ENCODE results near the gene HEBP1. TPM values are rescaled to one million over a fixed set of nuclear protein-coding genes. Genes with fewer than 3 reads are reported as not detected.
A peak's percentile ranks its signal among the peaks of the same experiment; 100 is the strongest.

The HEBP1 gene
- total RNA-seq (10 to 100 TPM; 79.5 to 81.1 TPM), polyA plus RNA-seq (ENCODE audit: insufficient read length in 6 of 6) (10 to 100 TPM; 58.9 to 75.8 (median 64.6) TPM)
- long read RNA-seq, donor 1, transcript HEBP1-201 (4 exons, 1,173 nt): major isoform, 35 of 39 reads
- long read RNA-seq, donor 1, partial matches to known transcripts: 0 of 39 reads
- long read RNA-seq, donor 1, other reads (novel, unspliced or antisense): 0 of 39 reads
- long read RNA-seq, donor 2, transcript HEBP1-201 (4 exons, 1,173 nt): major isoform, 45 of 51 reads
- long read RNA-seq, donor 2, transcript HEBP1-203 (3 exons, 2,056 nt): minor isoform, 5 of 51 reads
- long read RNA-seq, donor 2, partial matches to known transcripts: 0 of 51 reads
- long read RNA-seq, donor 2, other reads (novel, unspliced or antisense): 0 of 51 reads
- long read RNA-seq, donor 3, transcript HEBP1-201 (4 exons, 1,173 nt): major isoform, 28 of 28 reads
- long read RNA-seq, donor 3, partial matches to known transcripts: 0 of 28 reads
- long read RNA-seq, donor 3, other reads (novel, unspliced or antisense): 0 of 28 reads
- long read RNA-seq, donor 4, transcript HEBP1-201 (4 exons, 1,173 nt): major isoform, 111 of 113 reads
- long read RNA-seq, donor 4, partial matches to known transcripts: 1 of 113 reads
- long read RNA-seq, donor 4, other reads (novel, unspliced or antisense): 0 of 113 reads
- long read RNA-seq, donor 5, transcript HEBP1-201 (4 exons, 1,173 nt): major isoform, 32 of 37 reads
- long read RNA-seq, donor 5, transcript HEBP1-203 (3 exons, 2,056 nt): minor isoform, 5 of 37 reads
- long read RNA-seq, donor 5, partial matches to known transcripts: 0 of 37 reads
- long read RNA-seq, donor 5, other reads (novel, unspliced or antisense): 0 of 37 reads
- long read RNA-seq, donor 6, transcript HEBP1-201 (4 exons, 1,173 nt): major isoform, 30 of 34 reads
- long read RNA-seq, donor 6, partial matches to known transcripts: 0 of 34 reads
- long read RNA-seq, donor 6, other reads (novel, unspliced or antisense): 0 of 34 reads
- long read RNA-seq, donor 7, transcript HEBP1-201 (4 exons, 1,173 nt): major isoform, 9 of 11 reads
- long read RNA-seq, donor 7, partial matches to known transcripts: 0 of 11 reads
- long read RNA-seq, donor 7, other reads (novel, unspliced or antisense): 0 of 11 reads
- long read RNA-seq, donor 8, transcript HEBP1-201 (4 exons, 1,173 nt): major isoform, 21 of 23 reads
- long read RNA-seq, donor 8, partial matches to known transcripts: 0 of 23 reads
- long read RNA-seq, donor 8, other reads (novel, unspliced or antisense): 0 of 23 reads
- long read RNA-seq, donor 9: 0 reads
- long read RNA-seq, donor 10, transcript HEBP1-201 (4 exons, 1,173 nt): major isoform, 138 of 146 reads
- long read RNA-seq, donor 10, partial matches to known transcripts: 2 of 146 reads
- long read RNA-seq, donor 10, other reads (novel, unspliced or antisense): 6 of 146 reads
- long read RNA-seq, donor 11, transcript HEBP1-201 (4 exons, 1,173 nt): major isoform, 16 of 18 reads
- long read RNA-seq, donor 11, partial matches to known transcripts: 0 of 18 reads
- long read RNA-seq, donor 11, other reads (novel, unspliced or antisense): 0 of 18 reads
- long read RNA-seq, donor 12, transcript HEBP1-201 (4 exons, 1,173 nt): major isoform, 23 of 23 reads
- long read RNA-seq, donor 12, partial matches to known transcripts: 0 of 23 reads
- long read RNA-seq, donor 12, other reads (novel, unspliced or antisense): 0 of 23 reads

GRCh38 chr12:12999959-13000615 is at the start of gene HEBP1:
Gene HEBP1 (minus strand): TSS chr12:13000265. CDS start chr12:13000114, 151 bp downstream.
- H3K27ac ChIP-seq: peak within 1 kb of the TSS; percentile 92 to 95
- intact Hi-C loops (cut with DNase I): loop anchor here in 1 of 2 donors (10.0 kb wide), 2 partner anchors 85 to 225 kb away; no protein-coding TSS in a partner anchor

GRCh38 chr12:13049816-13050215 is 49.8 kb upstream of the HEBP1 start:
- intact Hi-C loops (cut with DNase I): no loop called here
- Histone ChIP-seq H3K27ac (no peak overlapping the region), H3K4me1 (peaks cover 5 to 7% of the 10 kb centered on the region in 2 donors), H3K4me3 (no peak overlapping the region), H3K36me3 (no peaks in the 10 kb centered on the region), H3K9me3 (peaks cover 0 to 13% of the 10 kb centered on the region in 2 donors), H3K27me3 (no peaks in the 10 kb centered on the region)
- no peak for DNase-seq
- no peak for TF ChIP-seq CTCF (IDR thresholded peaks at IDR 0.05)
- ATAC-seq: no peak

More at GRCh38 chr12:12999959-13000615, at the start of gene HEBP1:
- Histone ChIP-seq H3K27me3 (no peaks in the 10 kb centered on the region), H3K36me3 (no peaks in the 10 kb centered on the region), H3K4me1 (peaks cover 10 to 55% of the 10 kb centered on the region in 2 donors), H3K9me3 (no peaks in the 10 kb centered on the region), H3K4me3 (peak within 1 kb of the TSS; percentile 77 to 83)
- DNase-seq: peak; percentile 93 to 100 (median 97)
- peak; percentile 95 for ATAC-seq
- TF ChIP-seq CTCF (IDR thresholded peaks at IDR 0.05): no peak

- Histone ChIP-seq H3K4me1 (peaks cover 5 to 18% of the 10 kb centered on the region in 2 donors), H3K27me3 (no peaks in the 10 kb centered on the region), H3K4me3 (no peak overlapping the region), H3K36me3 (no peaks in the 10 kb centered on the region), H3K27ac (no peak overlapping the region), H3K9me3 (no peaks in the 10 kb centered on the region)
- intact Hi-C loops (cut with DNase I): no loop called here
- no peak for TF ChIP-seq CTCF (IDR thresholded peaks at IDR 0.05)
- ATAC-seq (no peak), DNase-seq (no peak)
Measured at GRCh38 chr12:13046964-13047363, 46.9 kb upstream of the HEBP1 start.

- DNase-seq (no peak), ATAC-seq (no peak)
- Histone ChIP-seq H3K27ac (no peak overlapping the region), H3K4me3 (no peak overlapping the region), H3K9me3 (no peaks in the 10 kb centered on the region), H3K4me1 (peaks cover 5 to 18% of the 10 kb centered on the region in 2 donors), H3K27me3 (no peaks in the 10 kb centered on the region), H3K36me3 (no peaks in the 10 kb centered on the region)
- no peak for TF ChIP-seq CTCF (IDR thresholded peaks at IDR 0.05)
- intact Hi-C loops (cut with DNase I): no loop called here
Measured at GRCh38 chr12:13045816-13046215, 45.8 kb upstream of the HEBP1 start.

Measured in left lung (tissue), 14 donors.